ENCODE data around the gene CCNF.
A peak's percentile ranks its signal among the peaks of the same experiment; 100 is the strongest.

DNA sequence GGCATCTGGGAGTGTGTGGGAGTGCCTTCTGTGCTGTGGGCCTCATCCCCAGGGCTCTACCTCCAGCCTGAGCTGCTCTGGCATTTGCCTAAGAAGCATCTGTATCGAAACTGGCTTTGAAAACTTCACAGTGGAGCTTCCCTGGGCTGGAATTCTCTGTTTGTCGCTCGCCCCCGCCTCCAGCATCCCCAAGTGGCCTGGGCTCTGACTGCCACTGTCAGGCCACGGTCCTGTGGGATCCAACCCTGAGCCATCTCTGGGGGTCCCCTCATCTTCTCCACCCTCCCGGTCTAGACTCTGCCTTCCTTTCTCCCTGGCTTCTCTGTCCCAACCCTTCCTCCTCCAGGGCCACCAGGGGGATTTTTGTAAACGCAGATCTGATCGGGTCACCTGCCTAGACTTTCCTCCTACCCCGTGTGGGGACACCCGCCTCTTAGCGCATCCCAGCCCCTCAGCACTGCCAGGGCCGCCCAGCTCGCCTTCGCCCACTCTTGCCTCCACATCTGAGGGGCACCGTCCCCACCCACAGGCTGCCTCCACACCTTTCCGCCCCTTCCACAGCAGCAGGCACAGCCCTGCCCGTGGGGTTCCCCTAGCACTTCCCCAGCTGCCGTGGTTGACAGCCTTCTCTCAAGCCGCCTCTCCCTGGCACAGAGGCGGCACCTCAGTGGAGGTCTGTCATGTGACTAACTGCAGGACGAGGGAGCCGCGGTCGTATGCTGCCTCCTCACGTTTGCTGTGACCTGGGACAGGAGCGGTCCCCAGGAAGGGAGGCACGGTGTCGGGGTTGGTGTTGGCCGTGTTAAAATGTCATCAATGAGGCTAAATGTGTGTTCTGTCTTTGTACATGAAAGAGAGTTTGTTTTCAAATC is 57.6 kb downstream of the CCNF start:
- TF ChIP-seq, protein P1, sequence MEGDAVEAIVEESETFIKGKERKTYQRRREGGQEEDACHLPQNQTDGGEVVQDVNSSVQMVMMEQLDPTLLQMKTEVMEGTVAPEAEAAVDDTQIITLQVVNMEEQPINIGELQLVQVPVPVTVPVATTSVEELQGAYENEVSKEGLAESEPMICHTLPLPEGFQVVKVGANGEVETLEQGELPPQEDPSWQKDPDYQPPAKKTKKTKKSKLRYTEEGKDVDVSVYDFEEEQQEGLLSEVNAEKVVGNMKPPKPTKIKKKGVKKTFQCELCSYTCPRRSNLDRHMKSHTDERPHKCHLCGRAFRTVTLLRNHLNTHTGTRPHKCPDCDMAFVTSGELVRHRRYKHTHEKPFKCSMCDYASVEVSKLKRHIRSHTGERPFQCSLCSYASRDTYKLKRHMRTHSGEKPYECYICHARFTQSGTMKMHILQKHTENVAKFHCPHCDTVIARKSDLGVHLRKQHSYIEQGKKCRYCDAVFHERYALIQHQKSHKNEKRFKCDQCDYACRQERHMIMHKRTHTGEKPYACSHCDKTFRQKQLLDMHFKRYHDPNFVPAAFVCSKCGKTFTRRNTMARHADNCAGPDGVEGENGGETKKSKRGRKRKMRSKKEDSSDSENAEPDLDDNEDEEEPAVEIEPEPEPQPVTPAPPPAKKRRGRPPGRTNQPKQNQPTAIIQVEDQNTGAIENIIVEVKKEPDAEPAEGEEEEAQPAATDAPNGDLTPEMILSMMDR (IDR thresholded peaks at IDR 0.05) = peak in 4 of 6 experiments; percentile 55 to 76 (median 65)
- peak in 1 of 2 donors; percentile 16 for TF ChIP-seq POLR2A (IDR thresholded peaks at IDR 0.05)

Measured in thyroid gland (tissue), 4 donors.